Measurements from ENCODE around the gene ISCA2.

Gene ISCA2

GRCh38 chr14:74510959-74511409 is 17.4 kb downstream of the ISCA2 start:
- Histone ChIP-seq H3K36me3 (ENCODE audit: control insufficient read depth, insufficient read depth, low read length) (no peaks in the 10 kb centered on the region), H2AFZ (no peak overlapping the region), H3K4me3 (ENCODE audit: low read depth, low read length) (no peak overlapping the region), H3K9me3 (ENCODE audit: control insufficient read depth, low read length) (no peaks in the 10 kb centered on the region), H3K9ac (no peak overlapping the region), H3K4me1 (no peaks in the 10 kb centered on the region), H3K27ac (no peak overlapping the region), H3K4me2 (ENCODE audit: low read length) (no peak overlapping the region), H3K79me2 (no peaks in the 10 kb centered on the region), H3K27me3 (ENCODE audit: control insufficient read depth, insufficient read depth, low read length) (no peaks in the 10 kb centered on the region)
- TF ChIP-seq CTCF (IDR thresholded peaks at IDR 0.05) = no peak

- Histone ChIP-seq H3K4me2 (ENCODE audit: low read length) (no peak overlapping the region), H3K4me3 (ENCODE audit: low read depth, low read length) (no peak overlapping the region), H3K9ac (no peak overlapping the region), H3K4me1 (no peaks in the 10 kb centered on the region), H3K79me2 (no peaks in the 10 kb centered on the region), H2AFZ (no peak overlapping the region), H3K27ac (no peak overlapping the region), H3K9me3 (ENCODE audit: control insufficient read depth, low read length) (no peaks in the 10 kb centered on the region), H3K36me3 (ENCODE audit: control insufficient read depth, insufficient read depth, low read length) (no peaks in the 10 kb centered on the region), H3K27me3 (ENCODE audit: control insufficient read depth, insufficient read depth, low read length) (no peaks in the 10 kb centered on the region)
- no peak for TF ChIP-seq CTCF (IDR thresholded peaks at IDR 0.05)
Measured at GRCh38 chr14:74511966-74512830, 18.6 kb downstream of the ISCA2 start.

GRCh38 chr14:74514471-74514941 is 20.9 kb downstream of the ISCA2 start:
- Histone ChIP-seq H3K4me3 (ENCODE audit: low read depth, low read length) (no peak overlapping the region), H3K36me3 (ENCODE audit: control insufficient read depth, insufficient read depth, low read length) (no peaks in the 10 kb centered on the region), H3K27ac (no peak overlapping the region), H3K4me2 (ENCODE audit: low read length) (no peak overlapping the region), H2AFZ (no peak overlapping the region), H3K9ac (no peak overlapping the region), H3K4me1 (no peaks in the 10 kb centered on the region), H3K9me3 (ENCODE audit: control insufficient read depth, low read length) (no peaks in the 10 kb centered on the region), H3K27me3 (ENCODE audit: control insufficient read depth, insufficient read depth, low read length) (no peaks in the 10 kb centered on the region), H3K79me2 (no peaks in the 10 kb centered on the region)
- no peak for TF ChIP-seq CTCF (IDR thresholded peaks at IDR 0.05)

- H3K4me1 ChIP-seq = no peaks in the 10 kb centered on the region
- H3K4me2 ChIP-seq (ENCODE audit: low read length) = no peak overlapping the region
- H3K27ac ChIP-seq = no peak overlapping the region
- H3K9me3 ChIP-seq (ENCODE audit: control insufficient read depth, low read length) = no peaks in the 10 kb centered on the region
- H3K27me3 ChIP-seq (ENCODE audit: control insufficient read depth, insufficient read depth, low read length) = no peaks in the 10 kb centered on the region
- no peak for TF ChIP-seq CTCF (IDR thresholded peaks at IDR 0.05)
- H3K4me3 ChIP-seq (ENCODE audit: low read depth, low read length) = no peak overlapping the region
- no peaks in the 10 kb centered on the region for H3K79me2 ChIP-seq
- no peaks in the 10 kb centered on the region for H3K36me3 ChIP-seq (ENCODE audit: control insufficient read depth, insufficient read depth, low read length)
- H3K9ac ChIP-seq = no peak overlapping the region
- H2AFZ ChIP-seq = no peak overlapping the region
Measured at GRCh38 chr14:74515891-74516412, 22.4 kb downstream of the ISCA2 start.

Measured in parathyroid adenoma (tissue), 2 donors.